NB4 (cell line): ENCODE measurements around the gene EPB41L2.

ENCODE experiments used
- CTCF ChIP-seq: IDR thresholded peaks from one replicate; pipeline ENCODE4 v1.5.1; 2012; ENCODE audit warnings: low read depth, low read length
- MAX ChIP-seq: IDR thresholded peaks from 2 replicates; pipeline ENCODE4 v1.6.1; 2011; ENCODE audit warnings: low read depth, low read length
- MYC ChIP-seq: IDR thresholded peaks from 2 replicates; pipeline ENCODE4 v1.6.1; 2011; ENCODE audit warnings: low read depth, low read length
- POLR2A ChIP-seq: IDR thresholded peaks from 2 replicates; pipeline ENCODE4 v1.6.1; 2011; ENCODE audit warnings: mild to moderate bottlenecking; ENCODE audit not compliant: insufficient read length; ENCODE audit errors: extremely low read depth

GRCh38 chr6:130822736-130823135 is 240.3 kb downstream of the EPB41L2 start:
- TF ChIP-seq POLR2A, result no peak
- no peak for TF ChIP-seq CTCF
- TF ChIP-seq MYC, result no peak
- no peak for TF ChIP-seq MAX
